ENCODE data around the gene CHTF18.
"Not testable (repeated sequence)": the region's sequence is repeated elsewhere in the genome, so short reads cannot be mapped to it uniquely, and the experiment has no call there.

The CHTF18 gene

GRCh38 chr16:807347-808084, 19.1 kb downstream of the CHTF18 start:
- DNase-seq (ENCODE audit: low read depth in 2 of 2) = peak; percentile 65 to 79

DNA sequence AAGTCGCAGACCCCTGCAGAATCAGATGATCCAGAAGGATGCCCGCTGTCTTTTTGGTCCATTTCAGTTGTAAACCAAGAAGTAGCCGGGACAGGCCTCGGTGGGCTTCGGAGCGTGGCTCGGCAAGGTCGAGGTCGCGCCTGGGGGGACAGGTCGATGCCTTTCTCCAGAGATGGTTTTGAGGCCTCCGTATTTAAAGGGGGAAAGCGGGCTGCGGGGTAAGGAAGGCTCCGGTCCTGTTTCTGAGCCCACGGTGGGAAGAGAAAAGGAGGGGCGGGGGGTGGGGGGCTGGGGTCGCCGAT, 19.6 kb downstream of the CHTF18 start:
- no peak for DNase-seq (ENCODE audit: low read depth in 2 of 2)

- no peak for DNase-seq (ENCODE audit: low read depth in 2 of 2)
Measured at GRCh38 chr16:813204-813915, 24.9 kb downstream of the CHTF18 start.

DNA sequence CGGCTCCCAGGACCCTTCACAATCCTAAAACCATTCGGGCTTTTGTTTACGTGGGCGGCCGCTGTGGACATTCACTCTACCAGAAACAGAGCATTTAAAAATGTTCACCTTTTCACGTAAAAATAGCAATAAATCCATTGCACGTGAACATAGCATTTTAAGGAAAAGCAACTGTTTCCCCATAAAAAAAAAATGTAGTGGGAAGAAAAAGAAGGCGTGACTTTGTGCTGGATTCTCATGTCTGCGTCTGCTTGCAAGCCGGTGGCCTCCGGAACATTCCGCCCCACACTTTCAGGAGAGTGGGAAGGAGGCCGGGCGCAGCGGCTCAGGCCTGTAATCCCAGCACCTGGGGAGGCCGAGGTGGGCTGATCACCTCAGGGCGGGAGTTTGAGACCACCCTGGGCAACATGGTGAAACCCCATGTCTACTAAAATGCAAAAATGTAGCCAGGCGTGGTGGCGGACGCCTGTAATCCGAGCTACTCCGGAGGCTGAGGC, 25.5 kb downstream of the CHTF18 start:
- DNase-seq (ENCODE audit: low read depth in 2 of 2) = no peak

GRCh38 chr16:814974-815373, 26.6 kb downstream of the CHTF18 start:
- DNase-seq (ENCODE audit: low read depth in 2 of 2) = no peak

GRCh38 chr16:815861-816260, 27.4 kb downstream of the CHTF18 start:
- DNase-seq (ENCODE audit: low read depth in 2 of 2) = no peak

DNA sequence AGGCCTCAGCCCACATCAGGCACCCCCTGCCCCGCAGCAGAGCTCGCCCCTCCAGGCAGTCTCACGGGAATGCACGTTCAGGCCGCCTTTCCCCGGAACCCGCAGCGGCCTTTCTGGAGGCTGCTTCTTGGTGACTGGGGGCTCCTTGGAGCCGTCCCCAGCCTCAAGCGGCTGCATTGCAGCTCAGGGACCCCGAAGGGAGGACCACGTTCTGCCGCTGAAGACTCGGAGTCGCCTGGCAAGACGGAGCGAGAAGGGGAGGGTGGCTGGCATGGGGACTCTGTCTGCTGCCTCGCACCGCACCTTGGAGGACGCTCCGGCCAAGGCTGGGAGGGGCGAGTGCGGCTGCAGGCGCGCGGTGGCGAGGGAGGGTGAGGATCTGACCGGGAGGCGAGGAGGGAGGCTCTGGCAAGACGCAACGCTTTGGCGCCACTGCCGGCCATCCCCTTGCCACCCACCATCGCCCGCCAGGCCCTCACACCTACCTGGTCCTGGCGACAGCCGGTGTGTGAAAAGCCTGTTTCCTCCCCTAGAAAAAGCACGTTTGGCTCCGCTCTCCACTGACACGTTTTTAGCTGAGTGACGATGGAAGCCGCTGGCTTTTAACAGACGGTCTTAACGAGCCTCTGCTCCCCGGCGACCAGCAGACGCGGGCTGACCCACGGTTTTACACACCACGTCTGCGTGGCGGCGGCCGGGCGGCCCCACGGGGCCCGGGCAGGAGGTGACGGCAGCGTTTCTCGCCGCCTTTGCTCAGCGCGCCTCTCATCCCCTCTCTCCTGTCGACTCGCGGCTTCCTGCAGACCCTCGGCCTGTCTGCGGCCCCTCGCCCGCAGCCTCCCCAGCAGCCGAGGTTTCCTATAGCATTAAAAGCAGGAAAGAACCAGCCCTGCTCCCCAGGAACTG, 28.8 kb downstream of the CHTF18 start:
- DNase-seq (ENCODE audit: low read depth in 2 of 2) = no peak

DNA sequence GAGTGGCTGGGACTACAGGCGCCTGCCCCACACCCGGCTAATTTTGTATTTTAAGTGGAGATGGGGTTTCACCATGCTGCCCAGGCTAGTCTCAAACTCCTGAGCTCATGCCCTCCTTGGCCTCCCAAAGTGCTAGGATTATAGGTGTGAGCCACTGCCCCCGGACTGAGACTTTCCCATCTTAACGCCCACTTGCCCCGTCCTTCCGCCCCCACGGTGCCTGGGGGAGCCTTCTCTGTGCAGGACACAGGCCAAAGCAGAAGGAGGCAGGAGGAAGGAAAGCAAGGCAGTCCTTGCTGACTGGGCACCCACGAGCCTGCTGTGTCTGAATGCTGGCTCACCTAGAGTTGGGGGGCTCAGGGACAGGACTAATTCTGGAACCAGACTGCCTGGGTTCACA, 29.7 kb downstream of the CHTF18 start:
- no peak for DNase-seq (ENCODE audit: low read depth in 2 of 2)

GRCh38 chr16:818592-818991, 30.2 kb downstream of the CHTF18 start:
- DNase-seq (ENCODE audit: low read depth in 2 of 2) = no peak

DNA sequence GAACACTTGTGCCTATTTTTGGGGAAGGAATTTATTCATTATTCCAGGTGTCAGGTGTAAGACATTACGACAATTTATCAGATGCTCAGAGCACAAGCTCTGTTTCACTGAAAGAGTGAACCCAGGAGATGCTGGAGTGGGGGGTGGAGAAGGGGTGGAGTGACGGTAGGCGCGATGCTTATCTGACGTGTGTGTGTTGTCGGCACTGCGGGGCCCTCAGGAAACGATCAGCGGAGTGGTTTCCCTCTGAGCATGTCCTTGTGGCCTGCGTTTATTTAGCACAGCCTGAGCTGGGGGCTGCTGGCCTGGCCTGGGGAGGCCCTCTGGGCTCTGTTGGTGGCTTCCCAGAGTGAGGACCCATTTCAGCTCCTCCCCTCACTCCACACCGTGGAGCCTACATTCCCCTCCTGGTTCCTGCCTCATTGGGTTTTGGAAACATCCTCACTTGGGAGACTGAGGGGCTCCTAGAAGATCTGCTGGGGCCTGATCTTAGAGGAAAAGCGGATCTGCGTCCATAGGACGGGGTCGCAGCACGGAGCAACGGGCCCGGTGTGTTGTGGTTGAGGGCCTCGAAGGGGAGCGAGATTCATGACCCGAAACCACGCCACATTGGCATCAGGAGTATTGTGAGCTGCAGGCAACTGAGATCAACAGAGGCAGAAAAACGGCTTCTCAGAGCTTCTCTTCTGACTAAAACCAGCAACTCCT, 31.1 kb downstream of the CHTF18 start:
- DNase-seq (ENCODE audit: low read depth in 2 of 2) = no peak

- not testable (repeated sequence) for DNase-seq (ENCODE audit: low read depth in 2 of 2)
Measured at GRCh38 chr16:820044-820408, 31.6 kb downstream of the CHTF18 start.

DNA sequence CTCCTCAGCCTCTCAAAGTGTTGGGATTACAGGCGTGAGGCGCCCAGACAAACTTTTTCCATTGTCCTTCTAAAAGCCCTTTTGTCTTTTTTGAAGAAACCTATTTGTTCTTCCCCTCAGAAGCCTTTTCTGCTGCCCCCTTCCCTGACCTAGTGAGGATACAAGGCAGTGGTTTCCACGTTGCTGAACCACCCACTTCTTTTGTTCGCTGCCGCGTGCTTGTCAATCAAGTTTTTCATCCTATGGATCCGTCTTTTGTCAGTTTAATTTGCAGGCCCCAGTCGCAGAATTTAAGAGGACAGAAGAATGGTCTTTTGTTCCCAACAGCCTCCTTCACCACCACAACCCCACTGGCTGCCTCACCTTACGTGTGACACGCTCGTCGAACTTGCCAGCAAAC, 32.3 kb downstream of the CHTF18 start:
- no peak for DNase-seq (ENCODE audit: low read depth in 2 of 2)

DNA sequence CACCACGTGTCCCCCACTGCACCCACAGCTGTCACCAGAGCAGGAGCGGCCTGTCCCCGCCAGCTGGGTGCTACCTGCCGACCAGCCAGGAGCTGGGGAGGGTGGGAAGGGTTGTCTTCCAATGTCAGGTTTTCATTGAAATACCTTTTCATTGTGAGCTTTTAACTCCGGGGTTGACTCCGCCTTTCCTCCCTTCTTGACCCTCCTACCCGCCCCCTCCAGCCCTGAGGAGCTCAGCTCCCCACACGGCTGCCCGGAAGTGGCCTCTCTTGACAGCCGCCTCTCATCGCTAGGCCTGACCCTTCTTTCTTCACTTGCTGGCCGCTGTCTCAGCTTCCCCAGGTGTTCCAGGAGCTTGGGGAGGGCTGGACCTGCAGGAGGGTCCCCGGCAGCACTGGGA, 33.3 kb downstream of the CHTF18 start:
- no peak for DNase-seq (ENCODE audit: low read depth in 2 of 2)

- DNase-seq (ENCODE audit: low read depth in 2 of 2) = no peak
Measured at GRCh38 chr16:822174-822908, 33.9 kb downstream of the CHTF18 start.

DNA sequence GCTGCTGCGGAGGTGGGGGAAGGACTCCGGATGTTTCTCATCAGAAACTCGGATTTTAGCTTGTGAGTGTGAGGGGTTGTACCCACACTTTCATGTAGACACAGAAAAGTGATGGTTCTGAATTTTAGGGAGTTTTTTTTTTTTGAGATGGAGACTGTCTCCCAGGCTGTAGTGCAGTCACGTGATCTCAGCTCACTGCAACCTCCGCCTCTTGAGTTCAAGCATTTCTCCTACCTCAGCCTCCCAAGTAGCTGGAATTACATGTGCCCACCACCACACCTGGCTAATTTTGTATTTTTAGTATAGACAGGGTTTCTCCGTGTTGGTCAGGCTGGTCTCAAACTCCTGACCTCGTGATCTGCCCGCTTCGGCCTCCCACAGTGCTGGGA, 34.5 kb downstream of the CHTF18 start:
- DNase-seq (ENCODE audit: low read depth in 2 of 2) = no peak

DNA sequence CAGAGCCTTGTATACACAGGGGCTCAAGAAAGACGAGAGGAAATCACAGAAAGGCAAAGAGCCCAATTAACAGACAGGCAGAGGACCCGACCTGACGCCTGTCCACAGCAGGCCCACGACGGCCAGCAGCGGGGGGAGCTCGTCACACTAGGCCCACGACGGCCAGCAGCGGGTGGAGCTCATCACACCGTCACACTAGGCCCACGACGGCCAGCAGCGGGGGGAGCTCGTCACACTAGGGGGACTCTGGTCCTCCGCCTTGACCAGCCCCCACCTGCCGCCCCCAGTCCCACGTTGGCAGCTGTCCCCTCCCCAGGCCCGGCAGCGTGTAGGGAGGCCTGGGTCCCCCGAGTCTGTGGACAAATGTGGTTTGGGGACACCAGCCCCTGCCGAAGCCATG, 35.8 kb downstream of the CHTF18 start:
- DNase-seq (ENCODE audit: low read depth in 2 of 2) = no peak

DNA sequence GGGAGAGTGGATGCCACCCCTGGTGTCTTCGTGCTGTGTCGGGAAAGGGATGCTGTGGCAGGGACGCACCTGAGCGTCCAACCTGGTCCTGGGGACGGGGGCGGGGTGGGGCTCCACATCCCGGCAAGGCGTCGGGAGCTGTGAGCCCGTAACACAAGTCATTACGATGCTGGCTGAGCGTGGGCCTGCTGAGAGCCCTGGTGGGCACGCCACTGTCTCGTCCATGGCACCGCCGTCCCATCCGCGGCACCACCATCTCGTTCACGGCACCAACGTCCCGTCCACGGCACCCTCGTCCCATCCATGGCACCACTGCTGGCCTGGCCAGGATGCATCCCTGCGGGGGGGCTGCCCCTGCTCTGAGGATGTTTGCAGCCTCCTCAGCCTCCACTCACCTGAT, 36.2 kb downstream of the CHTF18 start:
- no peak for DNase-seq (ENCODE audit: low read depth in 2 of 2)

DNA sequence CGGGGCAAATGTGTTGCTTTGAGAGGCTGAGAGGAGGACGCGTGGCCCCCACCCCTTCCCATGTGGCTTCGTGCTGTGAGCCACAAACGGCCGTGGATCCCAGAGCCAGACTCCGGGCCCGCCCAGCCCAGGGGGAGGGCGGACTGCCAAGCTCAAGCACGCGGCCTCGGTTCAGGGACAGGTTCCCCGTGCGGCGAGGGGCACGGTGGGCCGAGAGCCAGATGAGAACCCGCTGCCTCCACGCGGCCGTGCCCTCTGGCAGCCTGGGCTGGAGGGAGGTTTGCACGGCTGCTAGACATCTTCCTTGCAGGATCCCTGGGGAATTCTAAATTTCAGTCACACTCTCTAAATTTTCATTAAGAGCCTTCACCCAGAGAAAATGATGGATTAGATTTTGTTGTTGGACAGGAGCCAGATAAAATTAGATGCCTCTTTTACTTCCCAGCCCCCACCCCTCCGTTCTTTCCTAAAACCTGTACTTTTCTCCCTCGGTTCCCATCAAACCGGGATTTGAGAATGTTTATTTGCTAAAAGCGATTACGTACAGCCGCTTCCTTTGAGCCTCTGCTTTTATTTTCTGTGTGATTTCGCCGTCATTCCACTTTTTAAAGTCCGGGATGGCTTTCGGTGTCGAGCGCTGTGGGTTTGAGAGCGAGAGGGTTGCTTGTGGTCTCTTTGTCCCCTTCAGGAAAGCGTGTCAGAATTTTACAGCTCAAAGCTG, 37.1 kb downstream of the CHTF18 start:
- DNase-seq (ENCODE audit: low read depth in 2 of 2) = no peak

DNA sequence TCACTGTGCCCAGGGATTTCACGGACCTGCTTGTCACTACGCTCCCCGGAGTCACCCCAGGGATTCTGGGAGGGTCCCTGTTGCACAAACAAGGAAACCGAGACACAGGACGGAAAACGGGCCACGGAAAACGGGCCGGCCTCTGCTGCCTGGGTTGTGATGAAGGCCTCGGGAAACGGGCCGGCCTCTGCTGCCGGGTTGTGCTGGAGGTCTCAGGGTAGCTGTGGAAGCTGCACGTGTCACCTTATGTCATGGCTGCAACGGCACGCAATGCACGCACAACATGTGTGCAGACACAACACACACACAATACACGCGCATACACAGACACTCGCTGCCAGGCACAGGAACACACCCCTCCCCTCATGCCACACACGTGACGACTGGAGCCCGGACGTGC, 39.1 kb downstream of the CHTF18 start:
- DNase-seq (ENCODE audit: low read depth in 2 of 2) = no peak

DNA sequence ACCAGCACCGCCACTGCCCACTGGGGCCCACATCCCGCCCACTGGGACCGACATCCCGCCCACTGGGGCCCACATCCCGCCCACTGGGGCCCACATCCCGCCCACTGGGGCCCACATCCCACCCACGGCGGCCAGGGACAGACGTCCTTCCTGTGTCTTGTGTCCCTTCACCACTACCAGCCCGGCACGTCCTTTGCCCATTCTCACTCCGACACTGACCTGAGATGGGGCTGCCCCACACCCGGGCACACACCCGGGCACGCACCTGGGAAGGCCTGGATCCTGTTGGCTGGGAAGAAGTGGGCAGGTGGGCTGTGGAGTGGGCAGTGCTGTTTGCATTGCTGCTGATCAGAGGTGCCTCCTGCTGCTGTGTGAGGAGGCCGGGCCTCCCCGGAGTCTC, 40.5 kb downstream of the CHTF18 start:
- no peak for DNase-seq (ENCODE audit: low read depth in 2 of 2)
